OCI-LY7 (cell line): ENCODE results near the gene SMURF2.

Source experiments
- CTCF ChIP-seq: fragments of 200-600 bp; sonication (generic); conservative IDR thresholded peaks from 2 replicates; pipeline ENCODE4 v1.5.1; 2014; ENCODE audit warnings: mild to moderate bottlenecking, antibody characterized with exemption, low read length, moderate library complexity, mixed read lengths
- EZH2phosphoT487 ChIP-seq: fragments of 200-600 bp; sonication (generic); IDR thresholded peaks from 2 replicates; pipeline ENCODE4 v1.6.1; 2018; ENCODE audit warnings: low read depth, borderline replicate concordance, mild to moderate bottlenecking, mixed run types, antibody characterized with exemption, low read length, moderate library complexity, mixed read lengths

GRCh38 chr17:64496348-64496785, 165.7 kb downstream of the SMURF2 start:
- TF ChIP-seq CTCF: no peak
- TF ChIP-seq EZH2phosphoT487: no peak
